ENCODE results near the gene PCDHB3. TPM values are rescaled to one million over a fixed set of nuclear protein-coding genes. Genes with fewer than 3 reads are reported as not detected.
A peak's percentile ranks its signal among the peaks of the same experiment; 100 is the strongest.

Gene PCDHB3
- total and polyA plus RNA-seq, 2 of the 4 experiments (the other 2 are of a cell fraction) = 0.12 to 0.18 TPM

- no peak for TF ChIP-seq ELK1 (IDR thresholded peaks at IDR 0.05; ENCODE audit: borderline replicate concordance, low read depth, low read length)
- in situ Hi-C loops (cut with MboI; ENCODE audit: low sequenced_read_pairs) = no loop called here
- no peak overlapping the region for H4K5ac ChIP-seq (ENCODE audit: low read depth, low read length)
Observed at GRCh38 chr5:141051521-141051866, 48.8 kb upstream of the PCDHB3 start.

More at GRCh38 chr5:141051521-141051866, 48.8 kb upstream of the PCDHB3 start:
- WGBS, 2 experiments (ENCODE audit: extremely low coverage in 2 of 2, insufficient read length in 1 of 2) = 5% methylated on average over 3 of the region's 19 CpGs; no CpG with 5 or more reads in 1 of the 2 experiments
- Histone ChIP-seq H3K9me1 (ENCODE audit: insufficient read depth, low read length) (no peaks in the 10 kb centered on the region), H3K23ac (ENCODE audit: low read depth, low read length) (no peak overlapping the region), H3K9me3 (ENCODE audit: control insufficient read depth, insufficient read depth, low read length) (peaks cover 11% of the 10 kb centered on the region), H3K79me1 (ENCODE audit: low read depth in 1 of 2, low read length in 2 of 2) (no peaks in the 10 kb centered on the region), H2BK5ac (ENCODE audit: low read depth, low read length, poor library complexity, severe bottlenecking) (no peak overlapping the region), H3K4me1 (ENCODE audit: control insufficient read depth, insufficient read depth, low read length) (no peaks in the 10 kb centered on the region), H3K18ac (ENCODE audit: low read depth, low read length) (no peak overlapping the region), H3K27me3 (ENCODE audit: control insufficient read depth, insufficient read depth, low read length) (no peaks in the 10 kb centered on the region), H2BK20ac (ENCODE audit: low read depth, low read length) (no peak overlapping the region), H4K91ac (ENCODE audit: insufficient read depth, low read depth, low read length) (no peak overlapping the region), H3K27ac (ENCODE audit: insufficient read depth, low read length) (no peak overlapping the region), H4K8ac (ENCODE audit: low read depth in 2 of 2, low read length in 2 of 2) (no peak overlapping the region), H2AFZ (replicated peaks; ENCODE audit: low read length, poor library complexity) (peak overlapping the region; percentile 63), H3K36me3 (ENCODE audit: control insufficient read depth, insufficient read depth, low read length) (no peaks in the 10 kb centered on the region), H2BK120ac (ENCODE audit: low read depth, low read length) (no peak overlapping the region), H3K9ac (ENCODE audit: low read depth, low read length) (no peak overlapping the region), H3K4me2 (ENCODE audit: low read depth, low read length) (no peak overlapping the region), H3K14ac (replicated peaks; ENCODE audit: low read depth, low read length) (no peak overlapping the region), H3K4ac (ENCODE audit: low read depth, low read length) (no peak overlapping the region), H3K56ac (ENCODE audit: extremely low read depth, insufficient read depth, low read length) (no peak overlapping the region), H2BK15ac (ENCODE audit: low read depth, low read length) (no peak overlapping the region), H3K4me3 (ENCODE audit: insufficient read depth, low read depth, low read length) (peak overlapping the region; percentile 18; the same call in 1 of the 2 replicates), H2AK9ac (replicated peaks; ENCODE audit: low read depth, low read length, poor library complexity) (no peak overlapping the region), H4K20me1 (ENCODE audit: insufficient read depth, low read length) (no peaks in the 10 kb centered on the region), H2AK5ac (ENCODE audit: low read depth, low read length) (no peak overlapping the region)
- no TSS peak for BruUV-seq (replicated peaks)
- DNase-seq (no peak), ATAC-seq (ENCODE audit: low read depth) (no peak)
- intact Hi-C loops (cut with micrococcal nuclease) = no loop called here
- CTCF ChIA-PET = no interaction called here
- dilution Hi-C loops (cut with HindIII; ENCODE audit: low sequenced_read_pairs, unreplicated experiment) = no loop called here
- POLR2A ChIA-PET (ENCODE audit: unreplicated experiment) = no interaction called here
